Epithelial cell of proximal tubule (primary cell): ENCODE data around the gene PDE4D. TPM values are rescaled to one million over a fixed set of nuclear protein-coding genes. Genes with fewer than 3 reads are reported as not detected.

Source experiments
- DNase-seq: peaks from one replicate; pipeline ENCODE4 v3.0.0-alpha.2; 2011; ENCODE audit warnings: low read depth
- H3K4me3 ChIP-seq: 2 replicates; pipeline ENCODE4 v1.5.1; 2011; ENCODE audit warnings: low read depth, mild to moderate bottlenecking, low read length
- CTCF ChIP-seq: conservative IDR thresholded peaks from 2 replicates; pipeline ENCODE4 v1.5.1; 2012; ENCODE audit warnings: low read depth, mild to moderate bottlenecking, low read length
- total RNA-seq: library from RNA; depleted of rRNA; stranded (reverse); fragments of >200 nt; gene quantifications from 2 replicates; pipeline ENCODE4 v1.2.3, GENCODE V29; 2015

Gene PDE4D
- total RNA-seq, 1 donor from 2014 or later, result 18.4 TPM

- no peak overlapping the region for H3K4me3 ChIP-seq
- no peak for TF ChIP-seq CTCF
- no peak for DNase-seq
Observed at GRCh38 chr5:58933891-58934628, 959.5 kb downstream of the PDE4D start.

GRCh38 chr5:58932057-58932612 is 961.4 kb downstream of the PDE4D start:
- H3K4me3 ChIP-seq, result no peak overlapping the region
- no peak for TF ChIP-seq CTCF
- DNase-seq, result no peak

- no peak for DNase-seq
- H3K4me3 ChIP-seq, result no peak overlapping the region
- TF ChIP-seq CTCF, result no peak
Observed at GRCh38 chr5:58930520-58930919, 963.0 kb downstream of the PDE4D start.

- DNase-seq, result no peak
- no peak overlapping the region for H3K4me3 ChIP-seq
- TF ChIP-seq CTCF, result no peak
Observed at GRCh38 chr5:58929726-58930125, 963.8 kb downstream of the PDE4D start.

GRCh38 chr5:58927938-58928337 is 965.6 kb downstream of the PDE4D start:
- no peak overlapping the region for H3K4me3 ChIP-seq
- no peak for TF ChIP-seq CTCF
- DNase-seq, result no peak

GRCh38 chr5:58927181-58927580 is 966.3 kb downstream of the PDE4D start:
- no peak for TF ChIP-seq CTCF
- no peak for DNase-seq
- H3K4me3 ChIP-seq, result no peak overlapping the region

GRCh38 chr5:58926541-58926935 is 967.0 kb downstream of the PDE4D start:
- TF ChIP-seq CTCF, result no peak
- no peak overlapping the region for H3K4me3 ChIP-seq
- no peak for DNase-seq
